HFF-Myc (cell line): ENCODE results near the gene SSH2.

ENCODE experiments used
- DNase-seq: peaks from one replicate; pipeline ENCODE4 v3.0.0-alpha.2; 2011; ENCODE audit warnings: low read depth; ENCODE audit errors: extremely low read depth
- H3K4me3 ChIP-seq: replicated peaks from 2 replicates; pipeline ENCODE4 v1.5.1; 2011; ENCODE audit warnings: low read depth, mild to moderate bottlenecking, control low read depth, low read length
- CTCF ChIP-seq: IDR thresholded peaks from 2 replicates; pipeline ENCODE4 v1.5.1; 2012; ENCODE audit warnings: mild to moderate bottlenecking, low read depth, low read length, control low read depth; ENCODE audit errors: missing control alignments

Gene SSH2

GRCh38 chr17:29613352-29613837 is 316.6 kb downstream of the SSH2 start:
- no peak for DNase-seq
- no peak overlapping the region for H3K4me3 ChIP-seq
- peak; percentile 77 for TF ChIP-seq CTCF

- H3K4me3 ChIP-seq = no peak overlapping the region
- TF ChIP-seq CTCF = no peak
- no peak for DNase-seq
Observed at GRCh38 chr17:29612404-29613280, 317.4 kb downstream of the SSH2 start.

- no peak for DNase-seq
- no peak for TF ChIP-seq CTCF
Observed at GRCh38 chr17:29612094-29612403, 318.0 kb downstream of the SSH2 start.

GRCh38 chr17:29611351-29612093 is 318.5 kb downstream of the SSH2 start:
- no peak for DNase-seq
- no peak for TF ChIP-seq CTCF
- no peak overlapping the region for H3K4me3 ChIP-seq

More at GRCh38 chr17:29612094-29612403, 318.0 kb downstream of the SSH2 start:
- H3K4me3 ChIP-seq = no peak overlapping the region

GRCh38 chr17:29610395-29610794 is 319.6 kb downstream of the SSH2 start:
- no peak for DNase-seq
- no peak overlapping the region for H3K4me3 ChIP-seq
- no peak for TF ChIP-seq CTCF

- TF ChIP-seq CTCF = no peak
- no peak for DNase-seq
- H3K4me3 ChIP-seq = no peak overlapping the region
Observed at GRCh38 chr17:29608986-29609385, 321.0 kb downstream of the SSH2 start.
